Body of pancreas (tissue), 4 donors: ENCODE data around the gene DDR1. TPM values are rescaled to one million over a fixed set of nuclear protein-coding genes. Genes with fewer than 3 reads are reported as not detected.

Source experiments
- ATAC-seq: fragments of 150-250 bp; one replicate; pipeline ENCODE4 v1.9.1; 2016
- DNase-seq, 4 donors: peaks; one replicate each; pipeline ENCODE4 v3.0.0-alpha.2; 2019
- H3K27ac ChIP-seq, 4 donors: fragments of 200-600 bp; sonication (generic); 1 replicate in 3 of 4; 2 replicates in 1 of 4; pipeline versions ENCODE4 v1.5.1 to v1.6.1; 2016 to 2019; ENCODE audit warnings: mild to moderate bottlenecking in 1 of 4, mixed read lengths in 1 of 4, moderate library complexity in 1 of 4
- H3K27me3 ChIP-seq, 2 donors: fragments of 200-600 bp; sonication (generic); one replicate each; pipeline ENCODE4 v1.6.0; 2016; ENCODE audit warnings: mild to moderate bottlenecking in 1 of 2
- H3K36me3 ChIP-seq, 2 donors: fragments of 200-600 bp; sonication (generic); replicated peaks in 1 of 2; 2 replicates each; pipeline ENCODE4 v1.5.1; 2016; ENCODE audit warnings: low read depth in 2 of 2; ENCODE audit not compliant: insufficient read depth in 1 of 2
- H3K4me1 ChIP-seq: fragments of 200-600 bp; sonication (generic); one replicate; pipeline ENCODE4 v1.6.0; 2016
- H3K4me3 ChIP-seq, 2 donors: fragments of 200-600 bp; sonication (generic); 1 replicate in 1 of 2; 2 replicates in 1 of 2; pipeline ENCODE4 v1.5.1; 2016 to 2019
- H3K9me3 ChIP-seq, 3 donors: fragments of 200-600 bp; sonication (generic); 1 replicate in 2 of 3; 2 replicates in 1 of 3; pipeline ENCODE4 v1.5.1; 2016
- POLR2A ChIP-seq, 3 donors: fragments of 450-650 bp; IDR thresholded peaks; one replicate each; pipeline ENCODE4 v1.6.1; 2016; ENCODE audit warnings: antibody characterized with exemption in 3 of 3, mild to moderate bottlenecking in 2 of 3
- WGBS, 2 donors: methylation state at CpG; one replicate each; pipeline ENCODE4 v1.1.5; 2017; 5-methylcytosine and 5-hydroxymethylcytosine counted together
- intact Hi-C: fragments of 100-400 bp; cut with DNase I; formaldehyde crosslinking; loops from one replicate; pipeline ENCODE4 v1.15.1; 2023
- total RNA-seq, 2 donors: library from RNA; depleted of rRNA; stranded (reverse); fragments of >200 nt; gene quantifications; one replicate each; pipeline ENCODE4 v1.1.0, GENCODE V29; 2016
- TF ChIP-seq, protein P1 (sequence below), 7 experiments: fragments of 450-650 bp in 4 of 7; fragments of 200-600 bp in 3 of 7; sonication (generic) in 3 of 7; IDR thresholded peaks; one replicate each; pipeline ENCODE4 v1.5.1; 2016 to 2019; ENCODE audit warnings: antibody characterized with exemption in 7 of 7

Gene DDR1
- total RNA-seq, 2 donors from 2014 or later = 90.3 to 97.3 TPM

- 84 to 87% methylated on average over 4 of the region's 4 CpGs for WGBS, 2 donors
- H3K4me1 ChIP-seq = peaks cover 19% of the 10 kb centered on the region
- no peak overlapping the region for H3K27ac ChIP-seq
- DNase-seq (no peak), ATAC-seq (no peak)
- H3K27me3 ChIP-seq = no peaks in the 10 kb centered on the region
- H3K36me3 ChIP-seq = peaks cover 26 to 28% of the 10 kb centered on the region in 2 donors
- no peak for TF ChIP-seq POLR2A (IDR thresholded peaks at IDR 0.05)
- TF ChIP-seq, protein P1, sequence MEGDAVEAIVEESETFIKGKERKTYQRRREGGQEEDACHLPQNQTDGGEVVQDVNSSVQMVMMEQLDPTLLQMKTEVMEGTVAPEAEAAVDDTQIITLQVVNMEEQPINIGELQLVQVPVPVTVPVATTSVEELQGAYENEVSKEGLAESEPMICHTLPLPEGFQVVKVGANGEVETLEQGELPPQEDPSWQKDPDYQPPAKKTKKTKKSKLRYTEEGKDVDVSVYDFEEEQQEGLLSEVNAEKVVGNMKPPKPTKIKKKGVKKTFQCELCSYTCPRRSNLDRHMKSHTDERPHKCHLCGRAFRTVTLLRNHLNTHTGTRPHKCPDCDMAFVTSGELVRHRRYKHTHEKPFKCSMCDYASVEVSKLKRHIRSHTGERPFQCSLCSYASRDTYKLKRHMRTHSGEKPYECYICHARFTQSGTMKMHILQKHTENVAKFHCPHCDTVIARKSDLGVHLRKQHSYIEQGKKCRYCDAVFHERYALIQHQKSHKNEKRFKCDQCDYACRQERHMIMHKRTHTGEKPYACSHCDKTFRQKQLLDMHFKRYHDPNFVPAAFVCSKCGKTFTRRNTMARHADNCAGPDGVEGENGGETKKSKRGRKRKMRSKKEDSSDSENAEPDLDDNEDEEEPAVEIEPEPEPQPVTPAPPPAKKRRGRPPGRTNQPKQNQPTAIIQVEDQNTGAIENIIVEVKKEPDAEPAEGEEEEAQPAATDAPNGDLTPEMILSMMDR (IDR thresholded peaks at IDR 0.05) = no peak
- H3K4me3 ChIP-seq = no peak overlapping the region
- intact Hi-C loops = no loop called here
- no peaks in the 10 kb centered on the region for H3K9me3 ChIP-seq
These were observed 7.1 kb downstream of the DDR1 start for GRCh38 chr6:30891450-30891723.

GRCh38 chr6:30891816-30892538 is 7.7 kb downstream of the DDR1 start:
- DNase-seq (no peak), ATAC-seq (no peak)
- no peak overlapping the region for H3K27ac ChIP-seq
- H3K4me1 ChIP-seq = peaks cover 13% of the 10 kb centered on the region
- H3K4me3 ChIP-seq = no peak overlapping the region
- intact Hi-C loops = no loop called here
- WGBS, 2 donors = 79 to 91% methylated on average over 15 to 16 of the region's 21 CpGs
- no peaks in the 10 kb centered on the region for H3K27me3 ChIP-seq
- H3K36me3 ChIP-seq = peaks cover 26 to 34% of the 10 kb centered on the region in 2 donors
- TF ChIP-seq POLR2A (IDR thresholded peaks at IDR 0.05) = no peak
- TF ChIP-seq, protein P1 (IDR thresholded peaks at IDR 0.05) = no peak
- H3K9me3 ChIP-seq = no peaks in the 10 kb centered on the region

- intact Hi-C loops = no loop called here
- no peaks in the 10 kb centered on the region for H3K27me3 ChIP-seq
- TF ChIP-seq, protein P1 (IDR thresholded peaks at IDR 0.05) = no peak
- no peak for TF ChIP-seq POLR2A (IDR thresholded peaks at IDR 0.05)
- WGBS, 2 donors = 82 to 87% methylated on average over 7 to 11 of the region's 16 CpGs
- H3K36me3 ChIP-seq = peaks cover 33 to 37% of the 10 kb centered on the region in 2 donors
- no peak overlapping the region for H3K27ac ChIP-seq
- no peak overlapping the region for H3K4me3 ChIP-seq
- no peaks in the 10 kb centered on the region for H3K9me3 ChIP-seq
- ATAC-seq (no peak), DNase-seq (no peak)
- H3K4me1 ChIP-seq = peaks cover 7% of the 10 kb centered on the region
These were observed 8.8 kb downstream of the DDR1 start for GRCh38 chr6:30893001-30893591.

- H3K27ac ChIP-seq = no peak overlapping the region
- H3K27me3 ChIP-seq = no peaks in the 10 kb centered on the region
- WGBS, 2 donors = 87 to 89% methylated on average over 4 to 8 of the region's 8 CpGs
- ATAC-seq (no peak), DNase-seq (no peak)
- no peak overlapping the region for H3K4me3 ChIP-seq
- no peaks in the 10 kb centered on the region for H3K9me3 ChIP-seq
- H3K36me3 ChIP-seq = peaks cover 35 to 42% of the 10 kb centered on the region in 2 donors
- TF ChIP-seq, protein P1 (IDR thresholded peaks at IDR 0.05) = no peak
- TF ChIP-seq POLR2A (IDR thresholded peaks at IDR 0.05) = no peak
- H3K4me1 ChIP-seq = peaks cover 1% of the 10 kb centered on the region
- intact Hi-C loops = no loop called here
These were observed 9.3 kb downstream of the DDR1 start for GRCh38 chr6:30893666-30894065.

- Histone ChIP-seq H3K27me3 (no peaks in the 10 kb centered on the region), H3K36me3 (peaks cover 37 to 42% of the 10 kb centered on the region in 2 donors), H3K9me3 (no peaks in the 10 kb centered on the region), H3K4me1 (no peaks in the 10 kb centered on the region), H3K27ac (no peak overlapping the region), H3K4me3 (no peak overlapping the region)
- no peak for TF ChIP-seq POLR2A (IDR thresholded peaks at IDR 0.05)
- TF ChIP-seq, protein P1 (IDR thresholded peaks at IDR 0.05) = no peak
- 82 to 93% methylated on average over 12 of the region's 12 CpGs for WGBS, 2 donors
- ATAC-seq (no peak), DNase-seq (no peak)
- intact Hi-C loops = no loop called here
These were observed 10.1 kb downstream of the DDR1 start for GRCh38 chr6:30894381-30894780.
